Lower lobe of right lung (tissue), 2 donors: ENCODE results near the gene JOSD2. TPM values are rescaled to one million over a fixed set of nuclear protein-coding genes. Genes with fewer than 3 reads are reported as not detected.

Source experiments
- ATAC-seq, 2 donors: fragments of 200-7000 bp; cut with Tn5 transposase; one replicate each; pipeline ENCODE4 v1.9.1; 2020 to 2022; ENCODE audit warnings: mild to moderate bottlenecking in 2 of 2, moderate library complexity in 2 of 2
- DNase-seq: peaks from one replicate; pipeline ENCODE4 v3.0.0-alpha.2; 2020
- H3K27ac ChIP-seq: fragments of 200-600 bp; one replicate; pipeline ENCODE4 v1.8.0; 2022
- H3K27me3 ChIP-seq: fragments of 200-600 bp; one replicate; pipeline ENCODE4 v1.8.0; 2022; ENCODE audit warnings: low read depth
- H3K36me3 ChIP-seq: fragments of 200-600 bp; one replicate; pipeline ENCODE4 v1.8.0; 2022; ENCODE audit warnings: mild to moderate bottlenecking
- H3K4me1 ChIP-seq: fragments of 200-600 bp; one replicate; pipeline ENCODE4 v1.8.0; 2022
- H3K4me3 ChIP-seq: fragments of 200-600 bp; one replicate; pipeline ENCODE4 v1.8.0; 2022; ENCODE audit warnings: mild to moderate bottlenecking
- H3K9me3 ChIP-seq: fragments of 200-600 bp; one replicate; pipeline ENCODE4 v1.8.0; 2022
- intact Hi-C: fragments of 100-400 bp; cut with DNase I; formaldehyde crosslinking; loops from one replicate; pipeline ENCODE4 v1.11.0; 2022
- total RNA-seq: library from RNA; stranded (reverse); fragmentation: NEBNext Ultra II Directional; extraction: Animal tissue kit (Norgen Biotek cat#: 25700); gene quantifications from one replicate; pipeline ENCODE4 v1.2.1, GENCODE V29; 2021
- TF ChIP-seq, protein P1 (sequence below): fragments of 200-600 bp; IDR thresholded peaks from one replicate; pipeline ENCODE4 v1.8.0; 2022; ENCODE audit warnings: antibody characterized with exemption, mild to moderate bottlenecking
- donor health status: DM: no; HTN: yes; CAD: no; lungs with severe emphysema.

Gene JOSD2
- total RNA-seq, 1 donor from 2014 or later, result 40.4 TPM

DNA sequence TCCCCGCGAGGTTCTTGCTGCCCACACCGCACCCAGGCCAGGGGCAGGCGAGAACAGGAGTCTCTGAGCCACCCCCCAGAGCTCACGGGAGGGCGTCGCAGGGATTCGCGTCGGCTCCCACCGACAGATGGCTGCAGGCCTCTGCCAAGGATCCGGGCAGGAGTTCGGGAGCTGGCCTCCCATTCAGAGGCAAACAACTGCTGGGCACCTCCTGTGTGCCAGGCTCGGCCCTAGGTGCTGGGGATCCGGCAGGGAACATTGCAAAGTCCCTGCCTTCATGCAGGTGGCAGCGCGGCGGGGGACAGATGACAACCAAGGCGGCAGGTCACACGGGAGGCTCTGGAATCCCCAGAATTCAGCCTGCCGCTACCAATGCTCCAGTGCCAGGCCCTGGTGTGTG, 32.0 kb upstream of the JOSD2 start:
- TF ChIP-seq, protein P1, sequence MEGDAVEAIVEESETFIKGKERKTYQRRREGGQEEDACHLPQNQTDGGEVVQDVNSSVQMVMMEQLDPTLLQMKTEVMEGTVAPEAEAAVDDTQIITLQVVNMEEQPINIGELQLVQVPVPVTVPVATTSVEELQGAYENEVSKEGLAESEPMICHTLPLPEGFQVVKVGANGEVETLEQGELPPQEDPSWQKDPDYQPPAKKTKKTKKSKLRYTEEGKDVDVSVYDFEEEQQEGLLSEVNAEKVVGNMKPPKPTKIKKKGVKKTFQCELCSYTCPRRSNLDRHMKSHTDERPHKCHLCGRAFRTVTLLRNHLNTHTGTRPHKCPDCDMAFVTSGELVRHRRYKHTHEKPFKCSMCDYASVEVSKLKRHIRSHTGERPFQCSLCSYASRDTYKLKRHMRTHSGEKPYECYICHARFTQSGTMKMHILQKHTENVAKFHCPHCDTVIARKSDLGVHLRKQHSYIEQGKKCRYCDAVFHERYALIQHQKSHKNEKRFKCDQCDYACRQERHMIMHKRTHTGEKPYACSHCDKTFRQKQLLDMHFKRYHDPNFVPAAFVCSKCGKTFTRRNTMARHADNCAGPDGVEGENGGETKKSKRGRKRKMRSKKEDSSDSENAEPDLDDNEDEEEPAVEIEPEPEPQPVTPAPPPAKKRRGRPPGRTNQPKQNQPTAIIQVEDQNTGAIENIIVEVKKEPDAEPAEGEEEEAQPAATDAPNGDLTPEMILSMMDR, result no peak
- intact Hi-C loops, result no loop called here

DNA sequence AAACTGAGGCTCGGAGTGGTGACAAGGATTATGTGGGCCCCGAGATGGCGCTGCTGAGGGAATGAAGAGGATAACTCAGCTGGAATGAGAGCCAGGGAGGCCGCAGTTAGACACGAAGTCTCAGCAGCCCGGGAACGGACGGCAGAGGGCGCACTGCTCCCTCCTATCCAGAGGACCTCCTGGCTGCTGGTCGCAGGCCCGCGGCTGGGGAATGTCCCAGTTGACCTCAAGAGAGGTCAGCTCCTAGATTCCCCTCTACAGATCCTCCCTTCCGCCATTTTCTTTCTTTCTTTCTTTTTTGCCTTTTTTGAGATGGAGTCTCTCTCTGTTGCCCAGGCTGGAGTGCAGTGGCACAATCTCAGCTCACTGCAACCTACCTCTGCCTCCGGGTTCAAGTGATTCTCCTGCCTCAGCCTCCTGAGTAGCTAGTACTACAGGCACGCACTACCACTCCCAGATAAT, 26.8 kb upstream of the JOSD2 start:
- ATAC-seq, result peak; percentile 78 to 87
- peaks cover 12% of the 10 kb centered on the region for H3K27me3 ChIP-seq
- H3K9me3 ChIP-seq, result no peaks in the 10 kb centered on the region
- DNase-seq, result peak; percentile 86
- no peak overlapping the region for H3K4me3 ChIP-seq
- H3K36me3 ChIP-seq, result no peaks in the 10 kb centered on the region
- no peaks in the 10 kb centered on the region for H3K4me1 ChIP-seq
- H3K27ac ChIP-seq, result no peak overlapping the region
- intact Hi-C loops, result no loop called here
- TF ChIP-seq, protein P1, result peak; percentile 77

More for the DNA sequence above, 32.0 kb upstream of the JOSD2 start:
- no peak for ATAC-seq
- Histone ChIP-seq H3K9me3 (no peaks in the 10 kb centered on the region), H3K27ac (no peak overlapping the region), H3K27me3 (peaks cover 24% of the 10 kb centered on the region), H3K4me3 (no peak overlapping the region), H3K36me3 (no peaks in the 10 kb centered on the region), H3K4me1 (no peaks in the 10 kb centered on the region)
- DNase-seq, result no peak

DNA sequence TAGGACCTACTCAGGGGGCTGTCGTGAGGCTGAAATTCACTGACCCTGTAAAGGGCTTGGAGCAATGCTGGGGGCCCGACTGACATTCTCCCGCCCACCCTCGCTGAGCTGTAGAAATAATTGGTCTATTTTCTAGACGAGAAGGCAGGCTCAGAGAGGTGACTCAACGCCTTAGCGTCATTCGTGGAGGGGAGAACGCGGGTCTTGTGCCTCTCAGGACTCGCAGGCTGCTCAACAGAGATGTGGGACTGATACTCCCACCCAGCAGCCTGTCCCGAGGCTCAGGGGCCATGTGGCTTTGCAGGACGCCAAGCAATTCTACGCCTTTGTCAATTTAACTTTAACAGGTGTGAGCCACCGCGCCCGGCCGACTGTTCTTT, 26.3 kb upstream of the JOSD2 start:
- no peaks in the 10 kb centered on the region for H3K36me3 ChIP-seq
- intact Hi-C loops, result no loop called here
- no peaks in the 10 kb centered on the region for H3K4me1 ChIP-seq
- no peak for ATAC-seq
- no peak overlapping the region for H3K27ac ChIP-seq
- TF ChIP-seq, protein P1, result no peak
- H3K27me3 ChIP-seq, result peaks cover 12% of the 10 kb centered on the region
- no peak overlapping the region for H3K4me3 ChIP-seq
- no peak for DNase-seq
- H3K9me3 ChIP-seq, result no peaks in the 10 kb centered on the region

DNA sequence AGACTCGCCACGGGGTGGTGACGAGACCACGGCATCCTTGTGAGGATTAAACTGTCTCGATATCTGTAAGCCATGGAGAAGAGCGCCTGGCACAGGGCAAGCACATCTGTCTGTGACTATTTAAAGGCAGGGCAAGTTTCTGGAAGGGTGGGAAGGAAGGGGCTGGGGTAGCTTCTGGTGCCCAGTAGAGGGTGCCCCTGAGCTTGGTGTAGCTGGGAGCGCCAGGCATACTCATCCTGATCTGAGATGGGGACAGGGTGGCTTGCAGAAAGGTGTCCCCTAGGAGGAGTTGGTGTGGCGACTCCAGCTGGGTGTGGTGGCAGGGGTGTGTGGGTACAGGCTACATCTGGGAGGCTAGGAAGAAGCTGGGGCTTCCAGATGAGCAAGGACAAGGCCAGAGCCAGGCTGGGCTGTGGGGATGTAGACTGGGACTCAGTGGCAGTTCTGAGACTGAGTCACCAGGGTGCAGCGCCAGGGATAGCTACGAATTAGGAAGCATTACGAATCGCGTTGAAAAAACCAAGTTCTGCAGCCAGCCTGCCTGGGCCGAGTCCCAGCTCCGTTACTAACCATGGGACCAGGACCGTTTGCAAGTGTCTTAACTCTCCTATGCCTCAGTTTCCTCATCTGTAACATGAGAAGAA, 25.8 kb upstream of the JOSD2 start:
- TF ChIP-seq, protein P1, result no peak
- Histone ChIP-seq H3K27ac (no peak overlapping the region), H3K4me1 (no peaks in the 10 kb centered on the region), H3K4me3 (no peak overlapping the region), H3K9me3 (no peaks in the 10 kb centered on the region), H3K27me3 (peaks cover 12% of the 10 kb centered on the region), H3K36me3 (no peaks in the 10 kb centered on the region)
- ATAC-seq (peak in 1 of 2 donors; percentile 14), DNase-seq (no peak)
- intact Hi-C loops, result no loop called here

DNA sequence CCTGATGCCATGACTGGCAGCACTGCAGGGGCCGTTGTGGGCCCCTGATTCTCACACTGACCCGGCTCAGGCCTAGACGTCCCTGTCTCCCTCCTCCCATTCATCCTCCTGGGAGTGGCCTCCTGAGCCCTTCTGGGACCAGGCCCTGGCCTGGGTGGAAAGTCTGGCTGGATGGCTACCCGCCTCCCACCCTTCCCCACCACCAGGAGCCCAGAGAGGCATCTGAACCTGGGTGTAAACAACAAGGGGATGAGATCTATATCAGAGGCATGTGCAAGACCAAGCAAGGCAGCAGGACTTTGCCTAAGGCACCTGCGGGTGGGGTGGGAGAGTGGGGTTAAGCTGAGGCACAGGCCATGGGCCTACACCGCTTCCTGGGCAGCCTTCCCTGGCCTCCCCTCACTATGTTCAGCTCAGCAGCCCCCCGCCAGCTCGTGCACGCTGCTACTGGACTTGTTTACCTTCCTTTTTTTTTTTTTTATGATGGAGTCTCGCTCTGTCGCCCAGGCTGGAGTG, 24.7 kb upstream of the JOSD2 start:
- Histone ChIP-seq H3K9me3 (no peaks in the 10 kb centered on the region), H3K27ac (no peak overlapping the region), H3K4me1 (no peaks in the 10 kb centered on the region), H3K27me3 (peaks cover 17% of the 10 kb centered on the region), H3K4me3 (no peak overlapping the region), H3K36me3 (no peaks in the 10 kb centered on the region)
- DNase-seq (no peak), ATAC-seq (no peak)
- TF ChIP-seq, protein P1, result no peak
- intact Hi-C loops, result no loop called here
